ENCODE results near the gene PRKG1. TPM values are rescaled to one million over a fixed set of nuclear protein-coding genes. Genes with fewer than 3 reads are reported as not detected.

Gene PRKG1
- total and polyA plus RNA-seq, 2 experiments from 2014 or later: 18.2 to 21.1 TPM

DNA sequence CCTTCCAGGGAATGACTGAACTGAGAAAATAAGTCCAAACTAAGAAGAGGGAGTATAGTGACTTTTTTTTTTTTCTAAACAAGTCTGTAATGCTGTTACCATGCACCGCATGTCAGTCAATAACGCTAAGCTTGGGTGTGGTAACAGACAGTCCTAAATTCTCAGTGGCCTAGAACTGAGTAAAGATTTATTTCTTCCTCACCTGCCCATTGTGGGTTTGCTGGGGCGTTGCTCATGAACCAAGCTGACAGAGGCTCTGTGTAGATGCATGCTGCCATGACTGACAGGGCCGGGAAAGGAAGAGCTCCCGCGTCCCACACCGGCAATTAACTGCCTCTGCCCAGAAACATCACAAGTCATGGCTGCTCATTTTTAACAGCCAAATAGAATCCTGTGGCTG is 25.5 kb upstream of the PRKG1 start (continued):
- TF ChIP-seq, protein P1, sequence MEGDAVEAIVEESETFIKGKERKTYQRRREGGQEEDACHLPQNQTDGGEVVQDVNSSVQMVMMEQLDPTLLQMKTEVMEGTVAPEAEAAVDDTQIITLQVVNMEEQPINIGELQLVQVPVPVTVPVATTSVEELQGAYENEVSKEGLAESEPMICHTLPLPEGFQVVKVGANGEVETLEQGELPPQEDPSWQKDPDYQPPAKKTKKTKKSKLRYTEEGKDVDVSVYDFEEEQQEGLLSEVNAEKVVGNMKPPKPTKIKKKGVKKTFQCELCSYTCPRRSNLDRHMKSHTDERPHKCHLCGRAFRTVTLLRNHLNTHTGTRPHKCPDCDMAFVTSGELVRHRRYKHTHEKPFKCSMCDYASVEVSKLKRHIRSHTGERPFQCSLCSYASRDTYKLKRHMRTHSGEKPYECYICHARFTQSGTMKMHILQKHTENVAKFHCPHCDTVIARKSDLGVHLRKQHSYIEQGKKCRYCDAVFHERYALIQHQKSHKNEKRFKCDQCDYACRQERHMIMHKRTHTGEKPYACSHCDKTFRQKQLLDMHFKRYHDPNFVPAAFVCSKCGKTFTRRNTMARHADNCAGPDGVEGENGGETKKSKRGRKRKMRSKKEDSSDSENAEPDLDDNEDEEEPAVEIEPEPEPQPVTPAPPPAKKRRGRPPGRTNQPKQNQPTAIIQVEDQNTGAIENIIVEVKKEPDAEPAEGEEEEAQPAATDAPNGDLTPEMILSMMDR (conservative IDR thresholded peaks at IDR 0.05; ENCODE audit: low read depth in 2 of 2): no peak
- TF ChIP-seq, protein P2, sequence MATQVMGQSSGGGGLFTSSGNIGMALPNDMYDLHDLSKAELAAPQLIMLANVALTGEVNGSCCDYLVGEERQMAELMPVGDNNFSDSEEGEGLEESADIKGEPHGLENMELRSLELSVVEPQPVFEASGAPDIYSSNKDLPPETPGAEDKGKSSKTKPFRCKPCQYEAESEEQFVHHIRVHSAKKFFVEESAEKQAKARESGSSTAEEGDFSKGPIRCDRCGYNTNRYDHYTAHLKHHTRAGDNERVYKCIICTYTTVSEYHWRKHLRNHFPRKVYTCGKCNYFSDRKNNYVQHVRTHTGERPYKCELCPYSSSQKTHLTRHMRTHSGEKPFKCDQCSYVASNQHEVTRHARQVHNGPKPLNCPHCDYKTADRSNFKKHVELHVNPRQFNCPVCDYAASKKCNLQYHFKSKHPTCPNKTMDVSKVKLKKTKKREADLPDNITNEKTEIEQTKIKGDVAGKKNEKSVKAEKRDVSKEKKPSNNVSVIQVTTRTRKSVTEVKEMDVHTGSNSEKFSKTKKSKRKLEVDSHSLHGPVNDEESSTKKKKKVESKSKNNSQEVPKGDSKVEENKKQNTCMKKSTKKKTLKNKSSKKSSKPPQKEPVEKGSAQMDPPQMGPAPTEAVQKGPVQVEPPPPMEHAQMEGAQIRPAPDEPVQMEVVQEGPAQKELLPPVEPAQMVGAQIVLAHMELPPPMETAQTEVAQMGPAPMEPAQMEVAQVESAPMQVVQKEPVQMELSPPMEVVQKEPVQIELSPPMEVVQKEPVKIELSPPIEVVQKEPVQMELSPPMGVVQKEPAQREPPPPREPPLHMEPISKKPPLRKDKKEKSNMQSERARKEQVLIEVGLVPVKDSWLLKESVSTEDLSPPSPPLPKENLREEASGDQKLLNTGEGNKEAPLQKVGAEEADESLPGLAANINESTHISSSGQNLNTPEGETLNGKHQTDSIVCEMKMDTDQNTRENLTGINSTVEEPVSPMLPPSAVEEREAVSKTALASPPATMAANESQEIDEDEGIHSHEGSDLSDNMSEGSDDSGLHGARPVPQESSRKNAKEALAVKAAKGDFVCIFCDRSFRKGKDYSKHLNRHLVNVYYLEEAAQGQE (IDR thresholded peaks at IDR 0.05; ENCODE audit: unreplicated experiment): no peak
- TF ChIP-seq CREB1 (CRISPR knock-in tag; IDR thresholded peaks at IDR 0.05; ENCODE audit: low read depth) (no peak), JUNB (IDR thresholded peaks at IDR 0.05; ENCODE audit: unreplicated experiment) (no peak)

DNA sequence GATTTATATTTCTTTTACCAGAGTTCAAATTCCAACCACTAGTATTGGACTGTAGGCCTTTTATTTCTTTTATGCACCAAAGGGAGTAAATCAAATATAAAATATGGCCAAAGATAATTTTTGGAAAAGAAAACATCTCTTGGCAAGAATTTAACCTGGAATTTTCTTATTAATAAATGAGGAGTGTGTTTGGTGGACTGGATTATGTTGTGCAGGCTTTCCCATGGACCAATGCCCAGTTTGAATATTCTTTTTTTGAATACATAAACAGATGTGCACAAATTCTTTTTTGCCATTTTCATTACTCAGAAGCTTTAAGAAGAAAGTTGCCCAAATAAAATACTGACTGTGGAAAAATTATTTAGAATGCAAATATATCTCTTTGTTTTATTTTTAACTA is 22.1 kb upstream of the PRKG1 start:
- ATAC-seq: no peak
- no peaks in the 10 kb centered on the region for H4K20me1 ChIP-seq (replicated peaks; ENCODE audit: insufficient read depth)
- no peak overlapping the region for H3K27ac Mint-ChIP-seq
- TF ChIP-seq, protein P3, sequence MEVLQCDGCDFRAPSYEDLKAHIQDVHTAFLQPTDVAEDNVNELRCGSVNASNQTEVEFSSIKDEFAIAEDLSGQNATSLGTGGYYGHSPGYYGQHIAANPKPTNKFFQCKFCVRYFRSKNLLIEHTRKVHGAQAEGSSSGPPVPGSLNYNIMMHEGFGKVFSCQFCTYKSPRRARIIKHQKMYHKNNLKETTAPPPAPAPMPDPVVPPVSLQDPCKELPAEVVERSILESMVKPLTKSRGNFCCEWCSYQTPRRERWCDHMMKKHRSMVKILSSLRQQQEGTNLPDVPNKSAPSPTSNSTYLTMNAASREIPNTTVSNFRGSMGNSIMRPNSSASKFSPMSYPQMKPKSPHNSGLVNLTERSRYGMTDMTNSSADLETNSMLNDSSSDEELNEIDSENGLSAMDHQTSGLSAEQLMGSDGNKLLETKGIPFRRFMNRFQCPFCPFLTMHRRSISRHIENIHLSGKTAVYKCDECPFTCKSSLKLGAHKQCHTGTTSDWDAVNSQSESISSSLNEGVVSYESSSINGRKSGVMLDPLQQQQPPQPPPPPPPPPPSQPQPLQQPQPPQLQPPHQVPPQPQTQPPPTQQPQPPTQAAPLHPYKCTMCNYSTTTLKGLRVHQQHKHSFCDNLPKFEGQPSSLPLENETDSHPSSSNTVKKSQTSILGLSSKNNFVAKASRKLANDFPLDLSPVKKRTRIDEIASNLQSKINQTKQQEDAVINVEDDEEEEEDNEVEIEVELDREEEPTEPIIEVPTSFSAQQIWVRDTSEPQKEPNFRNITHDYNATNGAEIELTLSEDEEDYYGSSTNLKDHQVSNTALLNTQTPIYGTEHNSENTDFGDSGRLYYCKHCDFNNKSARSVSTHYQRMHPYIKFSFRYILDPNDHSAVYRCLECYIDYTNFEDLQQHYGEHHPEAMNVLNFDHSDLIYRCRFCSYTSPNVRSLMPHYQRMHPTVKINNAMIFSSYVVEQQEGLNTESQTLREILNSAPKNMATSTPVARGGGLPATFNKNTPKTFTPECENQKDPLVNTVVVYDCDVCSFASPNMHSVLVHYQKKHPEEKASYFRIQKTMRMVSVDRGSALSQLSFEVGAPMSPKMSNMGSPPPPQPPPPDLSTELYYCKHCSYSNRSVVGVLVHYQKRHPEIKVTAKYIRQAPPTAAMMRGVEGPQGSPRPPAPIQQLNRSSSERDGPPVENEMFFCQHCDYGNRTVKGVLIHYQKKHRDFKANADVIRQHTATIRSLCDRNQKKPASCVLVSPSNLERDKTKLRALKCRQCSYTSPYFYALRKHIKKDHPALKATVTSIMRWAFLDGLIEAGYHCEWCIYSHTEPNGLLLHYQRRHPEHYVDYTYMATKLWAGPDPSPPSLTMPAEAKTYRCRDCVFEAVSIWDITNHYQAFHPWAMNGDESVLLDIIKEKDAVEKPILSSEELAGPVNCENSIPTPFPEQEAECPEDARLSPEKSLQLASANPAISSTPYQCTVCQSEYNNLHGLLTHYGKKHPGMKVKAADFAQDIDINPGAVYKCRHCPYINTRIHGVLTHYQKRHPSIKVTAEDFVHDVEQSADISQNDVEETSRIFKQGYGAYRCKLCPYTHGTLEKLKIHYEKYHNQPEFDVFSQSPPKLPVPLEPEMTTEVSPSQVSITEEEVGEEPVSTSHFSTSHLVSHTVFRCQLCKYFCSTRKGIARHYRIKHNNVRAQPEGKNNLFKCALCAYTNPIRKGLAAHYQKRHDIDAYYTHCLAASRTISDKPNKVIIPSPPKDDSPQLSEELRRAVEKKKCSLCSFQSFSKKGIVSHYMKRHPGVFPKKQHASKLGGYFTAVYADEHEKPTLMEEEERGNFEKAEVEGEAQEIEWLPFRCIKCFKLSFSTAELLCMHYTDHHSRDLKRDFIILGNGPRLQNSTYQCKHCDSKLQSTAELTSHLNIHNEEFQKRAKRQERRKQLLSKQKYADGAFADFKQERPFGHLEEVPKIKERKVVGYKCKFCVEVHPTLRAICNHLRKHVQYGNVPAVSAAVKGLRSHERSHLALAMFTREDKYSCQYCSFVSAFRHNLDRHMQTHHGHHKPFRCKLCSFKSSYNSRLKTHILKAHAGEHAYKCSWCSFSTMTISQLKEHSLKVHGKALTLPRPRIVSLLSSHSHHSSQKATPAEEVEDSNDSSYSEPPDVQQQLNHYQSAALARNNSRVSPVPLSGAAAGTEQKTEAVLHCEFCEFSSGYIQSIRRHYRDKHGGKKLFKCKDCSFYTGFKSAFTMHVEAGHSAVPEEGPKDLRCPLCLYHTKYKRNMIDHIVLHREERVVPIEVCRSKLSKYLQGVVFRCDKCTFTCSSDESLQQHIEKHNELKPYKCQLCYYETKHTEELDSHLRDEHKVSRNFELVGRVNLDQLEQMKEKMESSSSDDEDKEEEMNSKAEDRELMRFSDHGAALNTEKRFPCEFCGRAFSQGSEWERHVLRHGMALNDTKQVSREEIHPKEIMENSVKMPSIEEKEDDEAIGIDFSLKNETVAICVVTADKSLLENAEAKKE (CRISPR knock-in tag; IDR thresholded peaks at IDR 0.05): no peak
- no peak for TF ChIP-seq STAT1 (IDR thresholded peaks at IDR 0.05; ENCODE audit: unreplicated experiment)
- no peak for TF ChIP-seq CREB1 (CRISPR knock-in tag; IDR thresholded peaks at IDR 0.05; ENCODE audit: low read depth)
- no peak for TF ChIP-seq EZH2 (IDR thresholded peaks at IDR 0.05; ENCODE audit: low read depth, unreplicated experiment)
- no peak for TF ChIP-seq ZNF114 (CRISPR knock-in tag; IDR thresholded peaks at IDR 0.05)
- no peak for TF ChIP-seq ZNF331 (CRISPR knock-in tag; IDR thresholded peaks at IDR 0.05; ENCODE audit: low read depth)
- TF ChIP-seq, protein P4, sequence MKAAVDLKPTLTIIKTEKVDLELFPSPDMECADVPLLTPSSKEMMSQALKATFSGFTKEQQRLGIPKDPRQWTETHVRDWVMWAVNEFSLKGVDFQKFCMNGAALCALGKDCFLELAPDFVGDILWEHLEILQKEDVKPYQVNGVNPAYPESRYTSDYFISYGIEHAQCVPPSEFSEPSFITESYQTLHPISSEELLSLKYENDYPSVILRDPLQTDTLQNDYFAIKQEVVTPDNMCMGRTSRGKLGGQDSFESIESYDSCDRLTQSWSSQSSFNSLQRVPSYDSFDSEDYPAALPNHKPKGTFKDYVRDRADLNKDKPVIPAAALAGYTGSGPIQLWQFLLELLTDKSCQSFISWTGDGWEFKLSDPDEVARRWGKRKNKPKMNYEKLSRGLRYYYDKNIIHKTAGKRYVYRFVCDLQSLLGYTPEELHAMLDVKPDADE (IDR thresholded peaks at IDR 0.05): no peak
- no peak for TF ChIP-seq NANOG (IDR thresholded peaks at IDR 0.05; ENCODE audit: borderline replicate concordance)
- TF ChIP-seq JUNB (IDR thresholded peaks at IDR 0.05; ENCODE audit: unreplicated experiment): no peak

More for the DNA sequence above, 22.1 kb upstream of the PRKG1 start:
- H3K27ac ChIP-seq (ENCODE audit: low read depth): no peak overlapping the region
- no peak overlapping the region for H2AFZ ChIP-seq
- no peaks in the 10 kb centered on the region for H3K36me3 ChIP-seq (ENCODE audit: insufficient read depth)
- Mint-ChIP-seq H3K4me3 (no peak overlapping the region), H3K27me3 (ENCODE audit: insufficient read depth, low read depth, poor library complexity) (no peaks in the 10 kb centered on the region), H3K4me1 (no peaks in the 10 kb centered on the region; the same call in 2 of the 3 replicates), H3K36me3 (ENCODE audit: low read depth) (no peaks in the 10 kb centered on the region), H3K9me3 (no peaks in the 10 kb centered on the region)
- H3F3A ChIP-seq (replicated peaks; ENCODE audit: low read depth): no peaks in the 10 kb centered on the region
- DNase-seq (ENCODE audit: low spot score): no peak
- H3K27me3 ChIP-seq (ENCODE audit: insufficient read depth): no peaks in the 10 kb centered on the region
- no peaks in the 10 kb centered on the region for H3K4me1 ChIP-seq (ENCODE audit: insufficient read depth)
- no peak overlapping the region for H3K4me3 ChIP-seq
- no peaks in the 10 kb centered on the region for H3K9me2 ChIP-seq (ENCODE audit: insufficient read depth)
- no peaks in the 10 kb centered on the region for H3K79me2 ChIP-seq (replicated peaks; ENCODE audit: insufficient read depth)
- H3K4me2 ChIP-seq: no peak overlapping the region

Measured in GM23338 (cell line).